MCF 10A (cell line): Measurements from ENCODE around the gene UNC5A. TPM values are rescaled to one million over a fixed set of nuclear protein-coding genes. Genes with fewer than 3 reads are reported as not detected.

Experiments
- BruUV-seq: library from RNA; stranded (reverse); fragments of 400-500 nt; replicated peaks from 2 replicates; lab custom pipeline; 2021; lab: Mats Ljungman, UMichigan
- CTCF ChIA-PET: fragments of 300-600 bp; sonication (Branson Sonifier 250); formaldehyde crosslinking; extraction: SDS; loops from one replicate; lab custom pipeline; 2021; ENCODE audit warnings: antibody characterized with exemption, inconsistent platforms; lab: Yijun Ruan, JAX
- POLR2A ChIA-PET: fragments of 300-600, 350-650 bp; sonication (Branson Sonifier 250); formaldehyde crosslinking; extraction: SDS; loops from one replicate; lab custom pipeline; 2020; ENCODE audit warnings: antibody characterized with exemption, inconsistent platforms; lab: Yijun Ruan, JAX
- DNase-seq: peaks from one replicate; pipeline ENCODE4 v3.0.0-alpha.2; 2018; ENCODE audit not compliant: unreplicated experiment
- H3K27ac Mint-ChIP-seq: one replicate; pipeline ENCODE4 v1.8.0; 2022; ENCODE audit warnings: mild to moderate bottlenecking, low read depth, mixed read lengths; ENCODE audit not compliant: unreplicated experiment
- H3K27me3 Mint-ChIP-seq: one replicate; pipeline ENCODE4 v1.8.0; 2022; ENCODE audit warnings: mixed read lengths; ENCODE audit not compliant: insufficient read depth, unreplicated experiment
- H3K36me3 Mint-ChIP-seq: one replicate; pipeline ENCODE4 v1.8.0; 2022; ENCODE audit warnings: mild to moderate bottlenecking, moderate library complexity, mixed read lengths; ENCODE audit not compliant: insufficient read depth, unreplicated experiment
- H3K4me1 Mint-ChIP-seq: one replicate; pipeline ENCODE4 v1.8.0; 2022; ENCODE audit warnings: mixed read lengths; ENCODE audit not compliant: insufficient read depth, unreplicated experiment
- H3K4me3 Mint-ChIP-seq: one replicate; pipeline ENCODE4 v1.8.0; 2022; ENCODE audit warnings: mild to moderate bottlenecking, moderate library complexity, mixed read lengths; ENCODE audit not compliant: unreplicated experiment
- H3K9me3 Mint-ChIP-seq: one replicate; pipeline ENCODE4 v1.8.0; 2022; ENCODE audit warnings: mixed read lengths; ENCODE audit not compliant: unreplicated experiment
- CTCF ChIP-seq: fragments of 200-600 bp; IDR thresholded peaks from one replicate; pipeline ENCODE4 v1.8.0; 2022; ENCODE audit warnings: antibody characterized with exemption, mild to moderate bottlenecking; ENCODE audit not compliant: unreplicated experiment
- intact Hi-C: fragments of 100-400 bp; cut with micrococcal nuclease; formaldehyde crosslinking; loops from 2 replicates; pipeline ENCODE4 v1.14.1; 2022
- total RNA-seq: library from RNA; stranded (reverse); gene quantifications from 2 replicates; pipeline ENCODE4 v1.2.3, GENCODE V29; 2022

The UNC5A gene
- total RNA-seq, 1 experiment from 2014 or later, result 0.51 TPM

- Mint-ChIP-seq H3K4me3 (no peak overlapping the region), H3K9me3 (no peaks in the 10 kb centered on the region), H3K4me1 (peaks cover 29% of the 10 kb centered on the region), H3K27me3 (peaks cover 13% of the 10 kb centered on the region), H3K36me3 (no peaks in the 10 kb centered on the region), H3K27ac (no peak overlapping the region)
- intact Hi-C loops, result no loop called here
- no peak for DNase-seq
- BruUV-seq, result no TSS peak
- ChIA-PET POLR2A (no interaction called here), CTCF (no interaction called here)
- no peak for TF ChIP-seq CTCF
These were observed 15.8 kb upstream of the UNC5A start for GRCh38 chr5:176794509-176794908.

- ChIA-PET POLR2A (no interaction called here), CTCF (interaction anchor here (0.6 kb wide), 1 partner anchor 209 kb away, joined by 6 read pairs; no protein-coding TSS in a partner anchor)
- no peak overlapping the region for H3K4me3 Mint-ChIP-seq
These were observed 13.9 kb upstream of the UNC5A start for GRCh38 chr5:176796411-176796810.

GRCh38 chr5:176796970-176797369 lies 13.4 kb upstream of the UNC5A start:
- Mint-ChIP-seq H3K27ac (no peak overlapping the region), H3K36me3 (no peaks in the 10 kb centered on the region), H3K4me3 (no peak overlapping the region), H3K9me3 (no peaks in the 10 kb centered on the region), H3K4me1 (peaks cover 21% of the 10 kb centered on the region), H3K27me3 (no peaks in the 10 kb centered on the region)
- DNase-seq, result no peak
- intact Hi-C loops, result no loop called here
- POLR2A ChIA-PET, result no interaction called here
- CTCF ChIA-PET, result interaction anchor here (0.6 to 1.3 kb wide), 3 partner anchors 39 to 209 kb away, joined by 4 to 6 read pairs (median 5); no protein-coding TSS in a partner anchor
- no TSS peak for BruUV-seq
- TF ChIP-seq CTCF, result no peak

More at GRCh38 chr5:176796411-176796810, 13.9 kb upstream of the UNC5A start:
- no TSS peak for BruUV-seq
- no peak for TF ChIP-seq CTCF
- DNase-seq, result peak; percentile 52
- intact Hi-C loops, result no loop called here
- Mint-ChIP-seq H3K36me3 (no peaks in the 10 kb centered on the region), H3K9me3 (no peaks in the 10 kb centered on the region), H3K27me3 (no peaks in the 10 kb centered on the region), H3K27ac (no peak overlapping the region), H3K4me1 (peaks cover 21% of the 10 kb centered on the region)

DNA sequence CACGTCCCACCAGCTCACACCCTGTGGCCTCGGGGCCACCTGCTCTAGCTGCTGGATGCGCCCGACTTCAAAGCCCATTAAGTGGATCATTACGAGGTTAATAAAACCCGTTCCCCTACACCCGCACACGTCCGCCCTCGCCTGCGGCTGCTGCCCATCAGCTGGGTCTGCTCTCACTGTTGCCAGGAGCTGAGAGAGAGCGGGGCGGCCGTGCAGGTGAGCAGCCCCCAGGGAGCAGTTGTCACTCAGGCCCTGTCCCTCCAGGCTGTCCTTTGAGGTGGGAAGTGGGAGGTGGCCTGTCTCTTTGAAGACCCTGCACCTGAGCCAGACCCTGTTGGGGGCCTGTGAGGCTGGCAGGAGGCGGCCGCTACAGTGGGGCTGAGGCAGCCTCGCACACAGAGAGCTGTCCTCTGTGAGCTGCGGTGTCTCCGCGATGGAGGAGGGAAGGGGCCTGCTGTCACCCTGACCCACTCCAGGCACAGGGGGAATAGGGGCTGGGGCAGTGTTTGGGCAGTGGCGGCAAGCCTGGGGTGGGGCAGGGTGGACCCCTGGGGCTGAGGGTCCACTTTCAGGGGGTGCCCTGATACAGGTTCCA lies 12.8 kb upstream of the UNC5A start:
- BruUV-seq, result no TSS peak
- intact Hi-C loops, result no loop called here
- no peaks in the 10 kb centered on the region for H3K27me3 Mint-ChIP-seq
- TF ChIP-seq CTCF, result no peak
- no peaks in the 10 kb centered on the region for H3K9me3 Mint-ChIP-seq
- peaks cover 21% of the 10 kb centered on the region for H3K4me1 Mint-ChIP-seq
- no peaks in the 10 kb centered on the region for H3K36me3 Mint-ChIP-seq
- no peak overlapping the region for H3K27ac Mint-ChIP-seq
- H3K4me3 Mint-ChIP-seq, result no peak overlapping the region
- POLR2A ChIA-PET, result interaction anchor here (0.6 kb wide), 1 partner anchor 15 kb away, joined by 3 read pairs; no protein-coding TSS in a partner anchor
- no peak for DNase-seq
- CTCF ChIA-PET, result interaction anchor here (1.0 to 1.3 kb wide), 2 partner anchors 38 to 137 kb away, joined by 4 to 5 read pairs; no protein-coding TSS in a partner anchor
